Neural progenitor cell (in vitro differentiated cells): ENCODE data around the gene AUTS2. TPM values are rescaled to one million over a fixed set of nuclear protein-coding genes. Genes with fewer than 3 reads are reported as not detected.

ENCODE experiments used
- DNase-seq: peaks from one replicate; pipeline ENCODE4 v3.0.0-alpha.2; 2016; ENCODE audit warnings: low spot score
- H2AFZ ChIP-seq: fragments of 200-600 bp; sonication (generic); replicated peaks from 2 replicates; pipeline ENCODE4 v1.6.1; 2016; ENCODE audit warnings: antibody characterized with exemption
- H3F3A ChIP-seq: fragments of 200-600 bp; sonication (generic); 2 replicates; pipeline ENCODE4 v1.6.1; 2016; ENCODE audit warnings: antibody characterized with exemption, low read depth
- H3K27ac ChIP-seq: fragments of 200-600 bp; sonication (generic); 2 replicates; pipeline ENCODE4 v1.5.1; 2016; ENCODE audit warnings: mild to moderate bottlenecking
- H3K27me3 ChIP-seq: fragments of 200-600 bp; sonication (generic); 2 replicates; pipeline ENCODE4 v1.6.1; 2016; ENCODE audit warnings: mild to moderate bottlenecking, moderate library complexity
- H3K36me3 ChIP-seq: fragments of 200-600 bp; sonication (generic); 2 replicates; pipeline ENCODE4 v1.5.1; 2016
- H3K4me1 ChIP-seq: fragments of 200-600 bp; sonication (generic); 2 replicates; pipeline ENCODE4 v1.6.1; 2016; ENCODE audit warnings: mixed run types
- H3K4me2 ChIP-seq: fragments of 200-600 bp; sonication (generic); 2 replicates; pipeline ENCODE4 v1.6.1; 2016
- H3K4me3 ChIP-seq: fragments of 200-600 bp; sonication (generic); 2 replicates; pipeline ENCODE4 v1.5.1; 2016
- H3K79me2 ChIP-seq: fragments of 200-600 bp; sonication (generic); 2 replicates; pipeline ENCODE4 v1.6.1; 2016; ENCODE audit warnings: low read depth
- H3K9ac ChIP-seq: fragments of 200-600 bp; sonication (generic); 2 replicates; pipeline ENCODE4 v1.6.1; 2016
- H3K9me3 ChIP-seq: fragments of 200-600 bp; sonication (generic); 2 replicates; pipeline ENCODE4 v1.5.1; 2016; ENCODE audit warnings: low read depth
- H4K20me1 ChIP-seq: fragments of 200-600 bp; sonication (generic); 2 replicates; pipeline ENCODE4 v1.6.1; 2016; ENCODE audit warnings: low read depth
- H3K27ac Mint-ChIP-seq: 3 replicates; pipeline ENCODE4 v1.8.0; 2021; ENCODE audit warnings: mixed read lengths
- H3K27me3 Mint-ChIP-seq: 2 replicates; pipeline ENCODE4 v1.8.0; 2022; ENCODE audit warnings: low read depth, mild to moderate bottlenecking, inconsistent platforms, moderate library complexity, mixed read lengths; ENCODE audit not compliant: insufficient read depth
- H3K36me3 Mint-ChIP-seq: 3 replicates; pipeline ENCODE4 v1.8.0; 2021; ENCODE audit warnings: mixed read lengths
- H3K4me1 Mint-ChIP-seq: 3 replicates; pipeline ENCODE4 v1.8.0; 2021; ENCODE audit warnings: mixed read lengths
- H3K4me3 Mint-ChIP-seq: 3 replicates; pipeline ENCODE4 v1.8.0; 2021; ENCODE audit warnings: mild to moderate bottlenecking, moderate library complexity, mixed read lengths
- H3K9me3 Mint-ChIP-seq: 3 replicates; pipeline ENCODE4 v1.8.0; 2020; ENCODE audit warnings: mixed read lengths
- CTCF ChIP-seq: fragments of 200-600 bp; sonication (generic); IDR thresholded peaks from 2 replicates; pipeline ENCODE4 v1.5.1; 2017; ENCODE audit warnings: antibody characterized with exemption, mild to moderate bottlenecking
- EZH2 ChIP-seq: fragments of 200-600 bp; sonication (generic); IDR thresholded peaks from 2 replicates; pipeline ENCODE4 v1.6.1; 2017; ENCODE audit warnings: antibody characterized with exemption, mild to moderate bottlenecking, moderate library complexity
- EZH2phosphoT487 ChIP-seq: fragments of 200-600 bp; sonication (generic); IDR thresholded peaks from 2 replicates; pipeline ENCODE4 v1.6.1; 2017; ENCODE audit warnings: antibody characterized with exemption
- total RNA-seq: library from RNA; depleted of rRNA; stranded (reverse); fragments of >200 nt; gene quantifications from 2 replicates; pipeline ENCODE4 v1.2.3, GENCODE V29; 2015; ENCODE audit warnings: low replicate concordance

Gene AUTS2
- total RNA-seq, 1 donor from 2014 or later = 50.0 TPM

GRCh38 chr7:70614237-70615045, 1016.2 kb downstream of the AUTS2 start:
- peak; percentile 81 for DNase-seq
- peaks cover 63% of the 10 kb centered on the region for H3F3A ChIP-seq
- no peak overlapping the region for H2AFZ ChIP-seq
- peaks cover 25% of the 10 kb centered on the region for H3K27me3 Mint-ChIP-seq
- peaks cover 49% of the 10 kb centered on the region for H3K4me1 ChIP-seq
- H3K36me3 ChIP-seq = no peaks in the 10 kb centered on the region
- peak overlapping the region; percentile 60 for H3K4me3 Mint-ChIP-seq
- H3K4me3 ChIP-seq = peak overlapping the region; percentile 7
- peaks cover 28% of the 10 kb centered on the region for H3K27me3 ChIP-seq
- H3K27ac Mint-ChIP-seq = peak overlapping the region; percentile 51
- H3K27ac ChIP-seq = no peak overlapping the region
- H4K20me1 ChIP-seq = peaks cover 39% of the 10 kb centered on the region
- no peak overlapping the region for H3K9ac ChIP-seq
- H3K4me2 ChIP-seq = peak overlapping the region; percentile 67
- no peaks in the 10 kb centered on the region for H3K36me3 Mint-ChIP-seq
- TF ChIP-seq EZH2 (no peak), EZH2phosphoT487 (no peak), CTCF (no peak)
- no peaks in the 10 kb centered on the region for H3K9me3 ChIP-seq
- peaks cover 77% of the 10 kb centered on the region for H3K4me1 Mint-ChIP-seq
- H3K79me2 ChIP-seq = no peaks in the 10 kb centered on the region
- no peaks in the 10 kb centered on the region for H3K9me3 Mint-ChIP-seq

GRCh38 chr7:70615066-70615606, 1016.9 kb downstream of the AUTS2 start:
- TF ChIP-seq EZH2 (no peak), EZH2phosphoT487 (no peak), CTCF (no peak)
- no peak overlapping the region for H3K27ac Mint-ChIP-seq
- Histone ChIP-seq H3K9me3 (no peaks in the 10 kb centered on the region), H3K4me3 (peak overlapping the region; percentile 7), H3K4me2 (peak overlapping the region; percentile 67), H3K4me1 (peaks cover 56% of the 10 kb centered on the region), H2AFZ (no peak overlapping the region), H3K27ac (no peak overlapping the region), H3K79me2 (no peaks in the 10 kb centered on the region), H3F3A (peaks cover 70% of the 10 kb centered on the region), H4K20me1 (peaks cover 44% of the 10 kb centered on the region), H3K36me3 (no peaks in the 10 kb centered on the region), H3K9ac (no peak overlapping the region), H3K27me3 (peaks cover 28% of the 10 kb centered on the region)
- no peaks in the 10 kb centered on the region for H3K36me3 Mint-ChIP-seq
- no peaks in the 10 kb centered on the region for H3K9me3 Mint-ChIP-seq
- peak overlapping the region; percentile 60 for H3K4me3 Mint-ChIP-seq
- DNase-seq = no peak
- H3K27me3 Mint-ChIP-seq = peaks cover 28% of the 10 kb centered on the region
- H3K4me1 Mint-ChIP-seq = peaks cover 84% of the 10 kb centered on the region

- Mint-ChIP-seq H3K4me1 (peaks cover 87% of the 10 kb centered on the region), H3K27me3 (peaks cover 31% of the 10 kb centered on the region), H3K9me3 (peaks cover 3% of the 10 kb centered on the region), H3K27ac (no peak overlapping the region), H3K4me3 (peak overlapping the region; percentile 5), H3K36me3 (peaks cover 3% of the 10 kb centered on the region)
- TF ChIP-seq CTCF (no peak), EZH2 (no peak), EZH2phosphoT487 (no peak)
- H4K20me1 ChIP-seq = peaks cover 44% of the 10 kb centered on the region
- H3K9ac ChIP-seq = no peak overlapping the region
- peaks cover 67% of the 10 kb centered on the region for H3K4me1 ChIP-seq
- peaks cover 28% of the 10 kb centered on the region for H3K27me3 ChIP-seq
- H3F3A ChIP-seq = peaks cover 79% of the 10 kb centered on the region
- H3K36me3 ChIP-seq = no peaks in the 10 kb centered on the region
- H3K4me3 ChIP-seq = no peak overlapping the region
- no peaks in the 10 kb centered on the region for H3K79me2 ChIP-seq
- H3K4me2 ChIP-seq = no peak overlapping the region
- no peaks in the 10 kb centered on the region for H3K9me3 ChIP-seq
- H3K27ac ChIP-seq = no peak overlapping the region
- H2AFZ ChIP-seq = no peak overlapping the region
- no peak for DNase-seq
Observed at GRCh38 chr7:70616211-70616610, 1017.9 kb downstream of the AUTS2 start.
